Neural cell (in vitro differentiated cells): ENCODE measurements around the gene CIRBP.

Experiments
- CTCF ChIP-seq: fragments of 450-650 bp; IDR thresholded peaks from 2 replicates; pipeline ENCODE4 v1.5.1; 2014; ENCODE audit warnings: antibody characterized with exemption, mild to moderate bottlenecking, moderate library complexity; ENCODE audit not compliant: poor library complexity, severe bottlenecking
- EP300 ChIP-seq: fragments of 450-650 bp; conservative IDR thresholded peaks from 2 replicates; pipeline ENCODE4 v1.6.1; 2014; ENCODE audit warnings: antibody characterized with exemption, mild to moderate bottlenecking, moderate library complexity; ENCODE audit not compliant: poor library complexity, severe bottlenecking
- EZH2 ChIP-seq: fragments of 200-600, 300-800 bp; shearing (Covaris generic), sonication (generic); IDR thresholded peaks from 2 replicates; pipeline ENCODE4 v1.6.1; 2014; ENCODE audit warnings: antibody characterized with exemption, low read length, borderline replicate concordance, mild to moderate bottlenecking; ENCODE audit not compliant: insufficient read depth, poor library complexity, severe bottlenecking
- MXI1 ChIP-seq: fragments of 450-650 bp; conservative IDR thresholded peaks from 2 replicates; pipeline ENCODE4 v1.6.1; 2014; ENCODE audit warnings: antibody characterized with exemption, mild to moderate bottlenecking; ENCODE audit not compliant: poor library complexity, severe bottlenecking
- POLR2AphosphoS5 ChIP-seq: IDR thresholded peaks from 2 replicates; pipeline ENCODE4 v1.6.1; 2012
- RAD21 ChIP-seq: fragments of 450-650 bp; conservative IDR thresholded peaks from 2 replicates; pipeline ENCODE4 v1.6.1; 2014; ENCODE audit warnings: antibody characterized with exemption, mild to moderate bottlenecking, moderate library complexity
- TAF1 ChIP-seq: IDR thresholded peaks from 2 replicates; pipeline ENCODE4 v1.6.1; 2012; ENCODE audit warnings: low read depth
- TF ChIP-seq, protein P1 (sequence below): IDR thresholded peaks from 2 replicates; pipeline ENCODE4 v1.6.1; 2012; ENCODE audit warnings: borderline replicate concordance

DNA sequence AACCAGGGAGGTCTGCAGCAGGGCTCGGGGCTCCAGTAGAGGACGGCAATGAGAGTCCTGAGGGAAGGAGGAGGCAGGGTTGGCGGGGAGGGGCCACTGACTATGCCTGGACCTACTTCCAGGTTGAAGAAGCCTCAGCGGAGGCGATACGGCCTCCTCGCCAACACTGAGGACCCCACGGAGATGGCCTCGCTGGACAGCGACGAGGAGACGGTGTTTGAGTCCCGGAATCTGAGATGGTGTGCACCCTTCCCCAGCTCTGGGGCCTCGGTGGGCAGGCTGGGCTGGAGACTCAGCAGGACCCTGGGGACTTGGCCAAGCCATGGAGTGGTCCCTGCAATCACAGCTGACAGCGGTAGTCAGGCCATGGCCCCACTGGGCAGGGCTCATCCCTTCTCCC lies 7.9 kb downstream of the CIRBP start:
- TF ChIP-seq CTCF, result no peak
- TF ChIP-seq EP300, result no peak
- no peak for TF ChIP-seq MXI1
- no peak for TF ChIP-seq RAD21
- no peak for TF ChIP-seq POLR2AphosphoS5
- TF ChIP-seq, protein P1, sequence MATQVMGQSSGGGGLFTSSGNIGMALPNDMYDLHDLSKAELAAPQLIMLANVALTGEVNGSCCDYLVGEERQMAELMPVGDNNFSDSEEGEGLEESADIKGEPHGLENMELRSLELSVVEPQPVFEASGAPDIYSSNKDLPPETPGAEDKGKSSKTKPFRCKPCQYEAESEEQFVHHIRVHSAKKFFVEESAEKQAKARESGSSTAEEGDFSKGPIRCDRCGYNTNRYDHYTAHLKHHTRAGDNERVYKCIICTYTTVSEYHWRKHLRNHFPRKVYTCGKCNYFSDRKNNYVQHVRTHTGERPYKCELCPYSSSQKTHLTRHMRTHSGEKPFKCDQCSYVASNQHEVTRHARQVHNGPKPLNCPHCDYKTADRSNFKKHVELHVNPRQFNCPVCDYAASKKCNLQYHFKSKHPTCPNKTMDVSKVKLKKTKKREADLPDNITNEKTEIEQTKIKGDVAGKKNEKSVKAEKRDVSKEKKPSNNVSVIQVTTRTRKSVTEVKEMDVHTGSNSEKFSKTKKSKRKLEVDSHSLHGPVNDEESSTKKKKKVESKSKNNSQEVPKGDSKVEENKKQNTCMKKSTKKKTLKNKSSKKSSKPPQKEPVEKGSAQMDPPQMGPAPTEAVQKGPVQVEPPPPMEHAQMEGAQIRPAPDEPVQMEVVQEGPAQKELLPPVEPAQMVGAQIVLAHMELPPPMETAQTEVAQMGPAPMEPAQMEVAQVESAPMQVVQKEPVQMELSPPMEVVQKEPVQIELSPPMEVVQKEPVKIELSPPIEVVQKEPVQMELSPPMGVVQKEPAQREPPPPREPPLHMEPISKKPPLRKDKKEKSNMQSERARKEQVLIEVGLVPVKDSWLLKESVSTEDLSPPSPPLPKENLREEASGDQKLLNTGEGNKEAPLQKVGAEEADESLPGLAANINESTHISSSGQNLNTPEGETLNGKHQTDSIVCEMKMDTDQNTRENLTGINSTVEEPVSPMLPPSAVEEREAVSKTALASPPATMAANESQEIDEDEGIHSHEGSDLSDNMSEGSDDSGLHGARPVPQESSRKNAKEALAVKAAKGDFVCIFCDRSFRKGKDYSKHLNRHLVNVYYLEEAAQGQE, result no peak
- no peak for TF ChIP-seq TAF1
- TF ChIP-seq EZH2, result no peak
